Activated naive CD8-positive, alpha-beta T cell (primary cell): ENCODE data around the gene RAET1G.

Source experiments
- H3K27ac Mint-ChIP-seq: one replicate; pipeline ENCODE4 v1.8.0; 2021; ENCODE audit warnings: mixed read lengths
- H3K27me3 Mint-ChIP-seq: one replicate; pipeline ENCODE4 v1.8.0; 2021; ENCODE audit warnings: mixed read lengths
- H3K36me3 Mint-ChIP-seq: one replicate; pipeline ENCODE4 v1.8.0; 2021; ENCODE audit warnings: mixed read lengths
- H3K4me1 Mint-ChIP-seq: one replicate; pipeline ENCODE4 v1.8.0; 2021; ENCODE audit warnings: low read depth, mixed read lengths
- H3K4me3 Mint-ChIP-seq: one replicate; pipeline ENCODE4 v1.8.0; 2021; ENCODE audit warnings: mild to moderate bottlenecking, mixed read lengths
- H3K9me3 Mint-ChIP-seq: one replicate; pipeline ENCODE4 v1.8.0; 2021; ENCODE audit warnings: low read depth, mixed read lengths

RAET1G gene

GRCh38 chr6:149889326-149889725 is 33.6 kb downstream of the RAET1G start:
- peaks cover under 1% of the 10 kb centered on the region for H3K27me3 Mint-ChIP-seq
- H3K36me3 Mint-ChIP-seq = peaks cover under 1% of the 10 kb centered on the region
- H3K4me3 Mint-ChIP-seq = no peak overlapping the region
- H3K27ac Mint-ChIP-seq = no peak overlapping the region
- H3K9me3 Mint-ChIP-seq = no peaks in the 10 kb centered on the region
- no peaks in the 10 kb centered on the region for H3K4me1 Mint-ChIP-seq

- no peaks in the 10 kb centered on the region for H3K4me1 Mint-ChIP-seq
- H3K4me3 Mint-ChIP-seq = no peak overlapping the region
- no peaks in the 10 kb centered on the region for H3K9me3 Mint-ChIP-seq
- no peak overlapping the region for H3K27ac Mint-ChIP-seq
- H3K27me3 Mint-ChIP-seq = peaks cover 4% of the 10 kb centered on the region
- no peaks in the 10 kb centered on the region for H3K36me3 Mint-ChIP-seq
Measured at GRCh38 chr6:149888659-149889058, 34.3 kb downstream of the RAET1G start.

- Mint-ChIP-seq H3K27ac (no peak overlapping the region), H3K36me3 (no peaks in the 10 kb centered on the region), H3K9me3 (no peaks in the 10 kb centered on the region), H3K4me1 (no peaks in the 10 kb centered on the region), H3K4me3 (no peak overlapping the region), H3K27me3 (peaks cover 5% of the 10 kb centered on the region)
Measured at GRCh38 chr6:149888093-149888492, 34.8 kb downstream of the RAET1G start.

- Mint-ChIP-seq H3K36me3 (no peaks in the 10 kb centered on the region), H3K27ac (no peak overlapping the region), H3K27me3 (peaks cover 5% of the 10 kb centered on the region), H3K9me3 (no peaks in the 10 kb centered on the region), H3K4me3 (no peak overlapping the region), H3K4me1 (no peaks in the 10 kb centered on the region)
Measured at GRCh38 chr6:149887343-149887742, 35.6 kb downstream of the RAET1G start.

GRCh38 chr6:149885888-149886287 is 37.0 kb downstream of the RAET1G start:
- no peak overlapping the region for H3K4me3 Mint-ChIP-seq
- no peaks in the 10 kb centered on the region for H3K9me3 Mint-ChIP-seq
- no peaks in the 10 kb centered on the region for H3K36me3 Mint-ChIP-seq
- no peak overlapping the region for H3K27ac Mint-ChIP-seq
- peaks cover 7% of the 10 kb centered on the region for H3K27me3 Mint-ChIP-seq
- no peaks in the 10 kb centered on the region for H3K4me1 Mint-ChIP-seq

- H3K9me3 Mint-ChIP-seq = no peaks in the 10 kb centered on the region
Measured at GRCh38 chr6:149884617-149885016, 38.3 kb downstream of the RAET1G start.

GRCh38 chr6:149884215-149884614 is 38.7 kb downstream of the RAET1G start:
- H3K27ac Mint-ChIP-seq = no peak overlapping the region
- H3K9me3 Mint-ChIP-seq = no peaks in the 10 kb centered on the region
- H3K4me3 Mint-ChIP-seq = no peak overlapping the region
- H3K4me1 Mint-ChIP-seq = no peaks in the 10 kb centered on the region
- no peaks in the 10 kb centered on the region for H3K36me3 Mint-ChIP-seq
- H3K27me3 Mint-ChIP-seq = peaks cover 10% of the 10 kb centered on the region

More at GRCh38 chr6:149884617-149885016, 38.3 kb downstream of the RAET1G start:
- Mint-ChIP-seq H3K4me1 (no peaks in the 10 kb centered on the region), H3K36me3 (no peaks in the 10 kb centered on the region), H3K27ac (no peak overlapping the region), H3K27me3 (peaks cover 10% of the 10 kb centered on the region), H3K4me3 (no peak overlapping the region)

GRCh38 chr6:149881860-149882259 is 41.1 kb downstream of the RAET1G start:
- Mint-ChIP-seq H3K27me3 (peaks cover 24% of the 10 kb centered on the region), H3K9me3 (no peaks in the 10 kb centered on the region), H3K4me3 (no peak overlapping the region), H3K27ac (no peak overlapping the region), H3K4me1 (no peaks in the 10 kb centered on the region), H3K36me3 (no peaks in the 10 kb centered on the region)

GRCh38 chr6:149881066-149881766 is 41.7 kb downstream of the RAET1G start:
- no peak overlapping the region for H3K27ac Mint-ChIP-seq
- H3K9me3 Mint-ChIP-seq = no peaks in the 10 kb centered on the region
- no peaks in the 10 kb centered on the region for H3K4me1 Mint-ChIP-seq
- no peaks in the 10 kb centered on the region for H3K36me3 Mint-ChIP-seq
- H3K27me3 Mint-ChIP-seq = peaks cover 24% of the 10 kb centered on the region
- H3K4me3 Mint-ChIP-seq = no peak overlapping the region

- Mint-ChIP-seq H3K4me3 (no peak overlapping the region), H3K36me3 (no peaks in the 10 kb centered on the region), H3K27me3 (peaks cover 29% of the 10 kb centered on the region), H3K4me1 (no peaks in the 10 kb centered on the region), H3K27ac (no peak overlapping the region), H3K9me3 (no peaks in the 10 kb centered on the region)
Measured at GRCh38 chr6:149877659-149878058, 45.3 kb downstream of the RAET1G start.

- Mint-ChIP-seq H3K4me1 (no peaks in the 10 kb centered on the region), H3K27ac (no peak overlapping the region), H3K4me3 (no peak overlapping the region), H3K27me3 (peaks cover 27% of the 10 kb centered on the region), H3K9me3 (no peaks in the 10 kb centered on the region), H3K36me3 (no peaks in the 10 kb centered on the region)
Measured at GRCh38 chr6:149876241-149876933, 46.5 kb downstream of the RAET1G start.

- Mint-ChIP-seq H3K36me3 (no peaks in the 10 kb centered on the region), H3K4me1 (no peaks in the 10 kb centered on the region), H3K4me3 (no peak overlapping the region), H3K9me3 (no peaks in the 10 kb centered on the region), H3K27me3 (peaks cover 17% of the 10 kb centered on the region), H3K27ac (no peak overlapping the region)
Measured at GRCh38 chr6:149872233-149872632, 50.7 kb downstream of the RAET1G start.

GRCh38 chr6:149871182-149871581 is 51.7 kb downstream of the RAET1G start:
- no peaks in the 10 kb centered on the region for H3K4me1 Mint-ChIP-seq
- H3K27ac Mint-ChIP-seq = no peak overlapping the region
- no peaks in the 10 kb centered on the region for H3K9me3 Mint-ChIP-seq
- no peak overlapping the region for H3K4me3 Mint-ChIP-seq
- no peaks in the 10 kb centered on the region for H3K36me3 Mint-ChIP-seq
- H3K27me3 Mint-ChIP-seq = peaks cover 13% of the 10 kb centered on the region

GRCh38 chr6:149869275-149869892 is 53.5 kb downstream of the RAET1G start:
- H3K27me3 Mint-ChIP-seq = peaks cover 13% of the 10 kb centered on the region
- H3K9me3 Mint-ChIP-seq = no peaks in the 10 kb centered on the region
- H3K36me3 Mint-ChIP-seq = no peaks in the 10 kb centered on the region

GRCh38 chr6:149867876-149868640 is 54.9 kb downstream of the RAET1G start:
- H3K4me1 Mint-ChIP-seq = peaks cover 3% of the 10 kb centered on the region
- no peak overlapping the region for H3K27ac Mint-ChIP-seq

More at GRCh38 chr6:149869275-149869892, 53.5 kb downstream of the RAET1G start:
- H3K27ac Mint-ChIP-seq = no peak overlapping the region
- peaks cover 3% of the 10 kb centered on the region for H3K4me1 Mint-ChIP-seq
- H3K4me3 Mint-ChIP-seq = no peak overlapping the region

More at GRCh38 chr6:149867876-149868640, 54.9 kb downstream of the RAET1G start:
- no peaks in the 10 kb centered on the region for H3K9me3 Mint-ChIP-seq
- H3K27me3 Mint-ChIP-seq = peaks cover 3% of the 10 kb centered on the region
- no peak overlapping the region for H3K4me3 Mint-ChIP-seq
- no peaks in the 10 kb centered on the region for H3K36me3 Mint-ChIP-seq
